ENCODE measurements around the gene GRIN3B.

GRIN3B gene

GRCh38 chr19:1004803-1005664, 4.8 kb downstream of the GRIN3B start:
- no peak for TF ChIP-seq CTCF (IDR thresholded peaks at IDR 0.05; ENCODE audit: low read depth, low read length, missing control alignments)
- H3K27me3 ChIP-seq (replicated peaks), result peaks cover 14% of the 10 kb centered on the region
- in situ Hi-C loops (cut with HindIII; ENCODE audit: low pct_ligation_motif_present, low sequenced_read_pairs), result no loop called here
- no peak overlapping the region for H3K27ac ChIP-seq
- no peak for DNase-seq
- H3K36me3 ChIP-seq (replicated peaks), result peaks cover 8% of the 10 kb centered on the region
- no peak overlapping the region for H3K4me3 ChIP-seq (ENCODE audit: low read depth, low read length)

- Histone ChIP-seq H3K27ac (no peak overlapping the region), H3K4me3 (ENCODE audit: low read depth, low read length) (no peak overlapping the region), H3K27me3 (replicated peaks) (no peaks in the 10 kb centered on the region), H3K36me3 (replicated peaks) (peaks cover 22% of the 10 kb centered on the region)
- in situ Hi-C loops (cut with HindIII; ENCODE audit: low pct_ligation_motif_present, low sequenced_read_pairs), result no loop called here
- TF ChIP-seq CTCF (IDR thresholded peaks at IDR 0.05; ENCODE audit: low read depth, low read length, missing control alignments), result peak; percentile 19
- DNase-seq, result no peak
Measured at GRCh38 chr19:1006711-1007398, 6.6 kb downstream of the GRIN3B start.

GRCh38 chr19:1007399-1008251, 7.4 kb downstream of the GRIN3B start:
- TF ChIP-seq CTCF (IDR thresholded peaks at IDR 0.05; ENCODE audit: low read depth, low read length, missing control alignments), result no peak
- H3K27me3 ChIP-seq (replicated peaks), result no peaks in the 10 kb centered on the region
- H3K4me3 ChIP-seq (ENCODE audit: low read depth, low read length), result no peak overlapping the region
- in situ Hi-C loops (cut with HindIII; ENCODE audit: low pct_ligation_motif_present, low sequenced_read_pairs), result no loop called here
- H3K27ac ChIP-seq, result no peak overlapping the region
- no peak for DNase-seq
- peaks cover 29% of the 10 kb centered on the region for H3K36me3 ChIP-seq (replicated peaks)

GRCh38 chr19:1008268-1009040, 8.2 kb downstream of the GRIN3B start:
- no peak overlapping the region for H3K27ac ChIP-seq
- H3K4me3 ChIP-seq (ENCODE audit: low read depth, low read length), result no peak overlapping the region
- no peak for DNase-seq
- no peaks in the 10 kb centered on the region for H3K27me3 ChIP-seq (replicated peaks)
- H3K36me3 ChIP-seq (replicated peaks), result peaks cover 32% of the 10 kb centered on the region
- TF ChIP-seq CTCF (IDR thresholded peaks at IDR 0.05; ENCODE audit: low read depth, low read length, missing control alignments), result no peak
- in situ Hi-C loops (cut with HindIII; ENCODE audit: low pct_ligation_motif_present, low sequenced_read_pairs), result no loop called here

All from brain microvascular endothelial cell (primary cell).